CD4-positive, alpha-beta T cell treated with Interleukin-15 for 1 hour (primary cell): Measurements from ENCODE around the gene DDIT4.
"Not testable (repeated sequence)": the region's sequence is repeated elsewhere in the genome, so short reads cannot be mapped to it uniquely, and the experiment has no call there.

Experiments
- DNase-seq: peaks from one replicate; pipeline ENCODE4 v3.0.0-alpha.2; 2020

The DDIT4 gene

GRCh38 chr10:72268475-72269200 lies 5.1 kb upstream of the DDIT4 start:
- not testable (repeated sequence) for DNase-seq

- no peak for DNase-seq
These were observed 3.0 kb upstream of the DDIT4 start for GRCh38 chr10:72270607-72271281.

GRCh38 chr10:72272689-72273409 lies 875 bp upstream of the DDIT4 start:
- DNase-seq = peak; percentile 60

- no peak for DNase-seq
These were observed 547 bp downstream of the DDIT4 start for GRCh38 chr10:72274213-72274729.

- peak; percentile 80 for DNase-seq
These were observed 1.1 kb downstream of the DDIT4 start for GRCh38 chr10:72274730-72275350.

GRCh38 chr10:72275351-72276012 lies 1.8 kb downstream of the DDIT4 start:
- DNase-seq = no peak

GRCh38 chr10:72276013-72276387 lies 2.3 kb downstream of the DDIT4 start:
- DNase-seq = no peak

GRCh38 chr10:72276421-72277339 lies 3.0 kb downstream of the DDIT4 start:
- DNase-seq = no peak

GRCh38 chr10:72277340-72277995 lies 3.7 kb downstream of the DDIT4 start:
- no peak for DNase-seq

- DNase-seq = no peak
These were observed 4.4 kb downstream of the DDIT4 start for GRCh38 chr10:72277996-72278667.

GRCh38 chr10:72278668-72279393 lies 5.1 kb downstream of the DDIT4 start:
- no peak for DNase-seq

GRCh38 chr10:72279587-72279986 lies 5.9 kb downstream of the DDIT4 start:
- DNase-seq = not testable (repeated sequence)

GRCh38 chr10:72283131-72283530 lies 9.4 kb downstream of the DDIT4 start:
- DNase-seq = no peak

- no peak for DNase-seq
These were observed 12.3 kb downstream of the DDIT4 start for GRCh38 chr10:72285972-72286521.

GRCh38 chr10:72291019-72291532 lies 17.4 kb downstream of the DDIT4 start:
- DNase-seq = no peak

GRCh38 chr10:72292223-72292691 lies 18.5 kb downstream of the DDIT4 start:
- DNase-seq = no peak

GRCh38 chr10:72295330-72295910 lies 21.7 kb downstream of the DDIT4 start:
- DNase-seq = no peak

GRCh38 chr10:72296829-72297280 lies 23.1 kb downstream of the DDIT4 start:
- DNase-seq = not testable (repeated sequence)
